Epithelial cell of esophagus (primary cell): ENCODE measurements around the gene SLC37A1.
"Not testable (repeated sequence)": the region's sequence is repeated elsewhere in the genome, so short reads cannot be mapped to it uniquely, and the experiment has no call there.

ENCODE experiments used
- DNase-seq: peaks from one replicate; pipeline ENCODE4 v3.0.0; 2010; ENCODE audit warnings: low read depth
- H3K4me3 ChIP-seq: 2 replicates; pipeline ENCODE4 v1.5.1; 2011; ENCODE audit warnings: mild to moderate bottlenecking, low read length, control low read depth
- TF ChIP-seq, protein P1 (sequence below): IDR thresholded peaks from 2 replicates; pipeline ENCODE4 v1.5.1; 2011; ENCODE audit warnings: low read depth, mild to moderate bottlenecking, low read length, control low read depth, inconsistent platforms; ENCODE audit not compliant: insufficient read depth; ENCODE audit errors: missing control alignments

The SLC37A1 gene

DNA sequence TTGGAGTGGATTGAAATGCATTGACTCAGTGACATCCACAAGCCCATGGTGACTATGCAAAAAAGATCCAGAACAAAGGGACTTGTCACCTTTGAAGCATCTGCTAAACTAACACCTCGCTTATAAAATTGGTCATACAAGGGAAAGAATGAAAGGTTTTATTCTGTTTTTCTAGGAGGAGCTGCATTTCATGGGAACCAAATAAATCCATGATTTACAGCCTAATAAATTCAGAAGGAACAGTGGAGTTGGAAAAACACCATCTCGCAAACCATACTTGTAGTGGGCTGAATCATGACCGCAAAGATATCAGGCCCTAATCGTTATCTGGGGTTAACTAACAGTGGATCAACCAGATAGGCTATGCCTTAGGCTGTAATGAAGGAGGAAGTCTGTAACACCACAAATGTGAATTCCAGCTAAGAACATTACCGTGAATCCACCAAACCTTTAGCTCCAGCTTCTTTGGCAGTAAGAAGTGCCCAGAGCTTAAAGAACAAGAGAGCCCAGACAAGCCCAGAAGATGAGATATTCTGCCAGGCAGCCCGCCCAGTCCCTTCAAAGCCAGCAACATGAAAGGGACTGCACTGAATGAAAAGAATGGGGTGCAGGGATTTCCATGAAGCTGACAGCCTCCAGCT lies 45.0 kb upstream of the SLC37A1 start:
- TF ChIP-seq, protein P1, sequence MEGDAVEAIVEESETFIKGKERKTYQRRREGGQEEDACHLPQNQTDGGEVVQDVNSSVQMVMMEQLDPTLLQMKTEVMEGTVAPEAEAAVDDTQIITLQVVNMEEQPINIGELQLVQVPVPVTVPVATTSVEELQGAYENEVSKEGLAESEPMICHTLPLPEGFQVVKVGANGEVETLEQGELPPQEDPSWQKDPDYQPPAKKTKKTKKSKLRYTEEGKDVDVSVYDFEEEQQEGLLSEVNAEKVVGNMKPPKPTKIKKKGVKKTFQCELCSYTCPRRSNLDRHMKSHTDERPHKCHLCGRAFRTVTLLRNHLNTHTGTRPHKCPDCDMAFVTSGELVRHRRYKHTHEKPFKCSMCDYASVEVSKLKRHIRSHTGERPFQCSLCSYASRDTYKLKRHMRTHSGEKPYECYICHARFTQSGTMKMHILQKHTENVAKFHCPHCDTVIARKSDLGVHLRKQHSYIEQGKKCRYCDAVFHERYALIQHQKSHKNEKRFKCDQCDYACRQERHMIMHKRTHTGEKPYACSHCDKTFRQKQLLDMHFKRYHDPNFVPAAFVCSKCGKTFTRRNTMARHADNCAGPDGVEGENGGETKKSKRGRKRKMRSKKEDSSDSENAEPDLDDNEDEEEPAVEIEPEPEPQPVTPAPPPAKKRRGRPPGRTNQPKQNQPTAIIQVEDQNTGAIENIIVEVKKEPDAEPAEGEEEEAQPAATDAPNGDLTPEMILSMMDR: no peak
- no peak overlapping the region for H3K4me3 ChIP-seq
- DNase-seq: no peak

DNA sequence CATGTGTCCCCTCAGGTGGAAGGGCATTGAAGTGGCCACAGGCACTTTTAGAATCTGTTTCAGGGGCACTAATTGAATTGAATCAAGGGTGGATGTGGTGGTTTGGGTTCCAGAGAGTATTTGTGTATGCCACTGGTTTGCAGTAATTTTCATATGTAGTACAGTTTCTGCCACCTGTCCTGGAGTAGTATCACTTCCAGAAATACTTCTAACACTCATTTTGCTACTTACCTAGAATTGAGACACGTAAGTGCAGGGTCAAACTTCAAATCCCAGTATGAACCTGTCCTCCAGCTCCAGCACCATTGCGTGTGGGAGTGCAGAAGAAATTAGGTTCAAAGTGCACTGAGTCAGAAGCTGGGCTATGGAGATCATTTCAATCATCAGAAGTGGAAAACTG lies 44.4 kb upstream of the SLC37A1 start:
- TF ChIP-seq, protein P1: no peak
- no peak for DNase-seq

DNA sequence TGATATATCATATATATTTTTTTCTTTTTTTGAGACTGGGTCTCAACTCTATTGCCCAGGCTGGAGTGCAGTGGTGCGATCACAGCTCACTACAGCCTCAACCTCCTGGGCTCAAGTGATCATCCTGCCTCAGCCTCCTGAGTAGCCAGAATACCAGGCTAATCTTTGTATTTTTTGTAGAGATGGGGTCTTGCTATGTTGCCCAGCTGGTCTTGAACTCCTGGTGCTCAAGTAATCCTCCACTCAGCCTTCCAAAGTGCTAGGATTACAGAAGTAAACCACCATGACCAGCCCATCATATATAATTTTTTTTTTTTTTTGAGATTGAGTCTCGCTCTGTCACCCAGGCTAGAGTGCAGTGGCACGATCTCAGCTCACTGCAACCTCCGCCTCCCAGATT lies 43.9 kb upstream of the SLC37A1 start:
- H3K4me3 ChIP-seq, DNase-seq: not testable (repeated sequence)

More for the DNA sequence above, 44.4 kb upstream of the SLC37A1 start:
- no peak overlapping the region for H3K4me3 ChIP-seq

DNA sequence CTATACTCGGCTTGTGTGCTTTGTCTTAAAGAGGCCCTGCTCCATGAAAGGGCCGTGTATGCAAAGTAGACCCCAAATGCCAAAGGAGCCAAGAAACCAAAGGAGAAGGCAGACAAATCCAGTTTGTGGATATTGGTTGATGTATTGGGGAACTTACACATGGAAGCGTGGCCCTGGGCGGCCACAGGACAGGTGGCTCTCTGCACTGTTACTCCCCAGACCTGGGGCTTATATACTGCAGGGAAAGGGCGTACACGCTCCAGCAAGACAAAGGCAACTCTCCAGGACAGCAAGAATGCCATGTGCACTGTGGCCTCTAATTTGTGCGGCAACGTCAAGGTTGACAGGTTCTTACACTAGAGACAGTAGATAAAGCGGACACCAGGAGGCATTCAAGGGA lies 42.4 kb upstream of the SLC37A1 start:
- DNase-seq: no peak
- H3K4me3 ChIP-seq: no peak overlapping the region
- TF ChIP-seq, protein P1: no peak

DNA sequence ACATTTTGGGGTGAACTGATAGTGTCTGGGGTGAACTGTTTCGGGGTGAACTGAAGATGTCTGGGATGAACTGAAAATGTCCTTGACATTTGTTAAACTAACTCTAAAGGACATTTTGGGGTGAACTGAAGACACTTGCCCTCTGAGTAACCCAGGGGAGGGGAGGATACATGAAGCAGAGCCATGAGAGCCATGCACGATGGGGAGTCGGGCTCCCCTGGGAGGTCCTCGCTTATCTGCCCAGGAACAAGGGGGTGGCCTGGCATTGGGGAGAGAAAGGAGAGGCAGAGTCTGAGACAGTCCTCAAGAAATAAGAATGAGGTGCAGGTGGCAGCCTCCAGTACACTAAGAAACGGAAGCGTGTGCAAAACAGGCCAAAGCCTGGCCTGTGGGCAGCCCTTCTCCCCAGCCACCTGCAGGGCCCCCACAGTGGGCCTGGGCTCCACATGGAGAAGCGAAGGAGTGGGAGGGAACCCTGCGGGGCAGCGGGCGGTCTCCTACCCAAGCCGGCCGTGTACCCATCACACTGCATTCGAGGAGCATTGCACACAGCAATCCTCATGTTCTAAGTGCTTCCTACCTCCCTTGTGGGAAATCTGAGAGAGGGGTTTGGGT lies 41.8 kb upstream of the SLC37A1 start:
- DNase-seq: no peak
- H3K4me3 ChIP-seq: no peak overlapping the region
- TF ChIP-seq, protein P1: no peak

DNA sequence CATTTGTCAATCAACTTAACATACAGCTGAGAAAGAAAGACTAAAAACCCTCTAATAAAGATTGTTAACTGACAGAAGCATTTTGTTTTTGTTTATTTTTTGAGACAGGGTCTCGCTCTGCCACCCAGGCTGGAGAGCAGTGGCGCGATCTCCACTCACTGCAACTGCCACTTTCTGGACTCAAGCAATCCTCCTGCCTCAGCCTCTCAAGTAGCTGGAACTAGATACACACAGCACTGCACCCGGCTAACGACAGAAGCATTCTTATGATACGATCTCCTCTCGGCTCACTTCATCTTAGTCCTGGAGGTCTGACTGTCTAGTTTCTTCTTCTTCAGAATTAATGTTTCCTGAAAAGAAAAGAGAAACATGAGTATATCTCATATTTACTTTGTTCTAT lies 41.1 kb upstream of the SLC37A1 start:
- TF ChIP-seq, protein P1: no peak
- no peak for DNase-seq
- no peak overlapping the region for H3K4me3 ChIP-seq

DNA sequence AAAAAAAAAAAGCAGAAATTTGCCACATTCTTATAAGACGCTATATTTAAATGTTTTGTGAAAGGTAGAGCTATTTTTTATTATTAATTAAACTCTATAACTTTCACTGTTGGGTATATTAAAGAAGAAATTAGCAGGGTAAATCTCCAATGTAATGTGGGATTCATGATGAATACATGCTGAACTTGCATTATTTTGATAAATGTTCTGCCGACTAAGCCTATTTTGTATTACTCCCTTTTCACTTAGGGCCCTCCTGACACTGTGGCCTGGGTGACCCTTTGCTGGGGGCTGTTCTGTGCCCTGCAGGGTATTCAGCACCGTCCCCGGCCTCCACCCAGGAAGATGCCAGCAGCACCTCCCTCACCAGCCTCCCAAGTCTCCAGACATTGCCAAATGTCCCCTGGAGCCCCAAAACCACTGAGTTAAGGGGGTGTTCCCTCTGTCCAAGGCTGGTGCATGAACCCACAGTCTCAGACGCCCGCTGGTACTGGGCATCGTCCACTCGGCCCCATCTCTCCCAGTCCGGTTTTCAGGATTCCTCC lies 40.1 kb upstream of the SLC37A1 start:
- no peak overlapping the region for H3K4me3 ChIP-seq
- no peak for DNase-seq
- TF ChIP-seq, protein P1: no peak
